AG10803 (cell line): ENCODE measurements around the gene ATP6V1C2.

ENCODE experiments used
- DNase-seq: peaks from one replicate; pipeline ENCODE4 v3.0.0; 2010; ENCODE audit warnings: low read depth
- H3K4me3 ChIP-seq: 2 replicates; pipeline ENCODE4 v1.5.1; 2011; ENCODE audit warnings: mild to moderate bottlenecking, low read length, control low read depth
- TF ChIP-seq, protein P1 (sequence below): conservative IDR thresholded peaks from 2 replicates; pipeline ENCODE4 v1.5.1; 2011; ENCODE audit warnings: mild to moderate bottlenecking, low read length, control low read depth, inconsistent platforms

ATP6V1C2 gene

DNA sequence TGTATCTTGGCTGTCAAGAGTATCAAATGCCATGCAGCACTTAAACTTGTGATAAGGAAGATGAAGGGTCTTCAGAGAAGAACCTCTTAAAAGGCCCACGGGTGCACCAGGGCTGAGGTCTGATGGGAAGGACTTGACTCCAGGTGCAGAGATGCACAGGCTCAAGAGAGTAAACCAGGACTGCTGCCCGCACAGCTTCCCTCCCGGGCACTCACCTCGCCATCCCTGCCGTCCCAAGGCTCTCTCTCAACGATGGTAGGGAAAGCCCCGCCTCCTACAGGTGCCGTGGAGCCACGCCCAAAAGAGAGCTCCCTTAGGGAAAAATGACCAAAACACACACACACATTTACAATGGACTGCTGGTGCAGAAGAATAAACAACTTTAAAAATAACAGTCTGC, 63.3 kb downstream of the ATP6V1C2 start:
- TF ChIP-seq, protein P1, sequence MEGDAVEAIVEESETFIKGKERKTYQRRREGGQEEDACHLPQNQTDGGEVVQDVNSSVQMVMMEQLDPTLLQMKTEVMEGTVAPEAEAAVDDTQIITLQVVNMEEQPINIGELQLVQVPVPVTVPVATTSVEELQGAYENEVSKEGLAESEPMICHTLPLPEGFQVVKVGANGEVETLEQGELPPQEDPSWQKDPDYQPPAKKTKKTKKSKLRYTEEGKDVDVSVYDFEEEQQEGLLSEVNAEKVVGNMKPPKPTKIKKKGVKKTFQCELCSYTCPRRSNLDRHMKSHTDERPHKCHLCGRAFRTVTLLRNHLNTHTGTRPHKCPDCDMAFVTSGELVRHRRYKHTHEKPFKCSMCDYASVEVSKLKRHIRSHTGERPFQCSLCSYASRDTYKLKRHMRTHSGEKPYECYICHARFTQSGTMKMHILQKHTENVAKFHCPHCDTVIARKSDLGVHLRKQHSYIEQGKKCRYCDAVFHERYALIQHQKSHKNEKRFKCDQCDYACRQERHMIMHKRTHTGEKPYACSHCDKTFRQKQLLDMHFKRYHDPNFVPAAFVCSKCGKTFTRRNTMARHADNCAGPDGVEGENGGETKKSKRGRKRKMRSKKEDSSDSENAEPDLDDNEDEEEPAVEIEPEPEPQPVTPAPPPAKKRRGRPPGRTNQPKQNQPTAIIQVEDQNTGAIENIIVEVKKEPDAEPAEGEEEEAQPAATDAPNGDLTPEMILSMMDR, result no peak
- H3K4me3 ChIP-seq, result no peak overlapping the region
- no peak for DNase-seq

DNA sequence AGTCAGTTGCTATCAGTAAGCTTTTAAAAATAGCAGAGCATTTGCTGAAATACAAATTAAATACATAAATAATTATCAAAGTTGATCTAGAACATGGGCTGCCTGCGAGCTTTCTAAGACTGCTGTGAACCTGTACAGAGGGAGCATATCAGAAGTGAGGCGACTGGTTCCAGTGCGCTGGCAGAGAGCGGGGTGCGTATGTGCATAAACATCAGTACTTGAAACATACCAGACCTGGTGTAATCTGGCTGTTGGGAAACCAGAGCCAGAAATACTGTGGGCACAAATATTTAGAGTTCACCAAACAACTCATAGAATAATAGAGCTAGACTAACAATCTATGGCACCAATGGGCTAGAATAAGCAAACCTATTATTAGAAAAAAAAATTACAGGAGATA, 63.8 kb downstream of the ATP6V1C2 start:
- H3K4me3 ChIP-seq, result no peak overlapping the region
- TF ChIP-seq, protein P1, result no peak
- no peak for DNase-seq

DNA sequence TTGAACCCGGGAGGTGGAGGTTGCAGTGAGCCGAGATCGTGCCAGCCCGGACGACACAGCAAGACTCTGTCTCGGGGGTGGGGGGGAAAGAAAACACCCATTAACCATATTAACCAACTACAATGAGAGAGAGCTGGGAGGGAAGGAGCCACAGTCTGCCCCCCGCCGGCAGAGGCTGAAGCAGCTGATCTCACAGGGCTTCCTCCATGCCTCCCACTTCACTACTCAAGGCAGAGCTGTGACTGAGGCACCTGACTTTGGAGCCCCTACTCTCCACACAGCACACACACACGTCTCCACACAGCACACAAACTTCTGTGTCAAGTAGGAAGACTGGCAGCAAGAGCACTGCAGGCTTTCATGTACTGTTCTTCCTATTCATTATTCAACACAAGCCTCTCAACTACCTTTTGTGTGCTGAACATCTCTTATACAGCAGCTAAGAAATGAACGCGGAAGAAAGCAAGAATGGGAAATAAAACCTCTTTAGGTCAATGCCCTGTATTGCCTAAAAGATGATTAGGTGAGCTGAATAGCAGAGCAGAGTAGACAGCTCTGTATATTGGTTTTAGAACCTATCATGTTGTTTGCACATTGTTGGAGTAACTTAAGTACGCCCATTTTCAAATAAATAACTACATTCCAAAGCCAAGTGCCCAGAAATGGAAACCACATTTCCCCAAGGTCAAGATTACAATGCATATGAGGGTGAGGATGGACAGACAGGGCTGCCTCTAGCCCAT, 65.0 kb downstream of the ATP6V1C2 start:
- H3K4me3 ChIP-seq, result no peak overlapping the region
- no peak for DNase-seq
- TF ChIP-seq, protein P1, result no peak

DNA sequence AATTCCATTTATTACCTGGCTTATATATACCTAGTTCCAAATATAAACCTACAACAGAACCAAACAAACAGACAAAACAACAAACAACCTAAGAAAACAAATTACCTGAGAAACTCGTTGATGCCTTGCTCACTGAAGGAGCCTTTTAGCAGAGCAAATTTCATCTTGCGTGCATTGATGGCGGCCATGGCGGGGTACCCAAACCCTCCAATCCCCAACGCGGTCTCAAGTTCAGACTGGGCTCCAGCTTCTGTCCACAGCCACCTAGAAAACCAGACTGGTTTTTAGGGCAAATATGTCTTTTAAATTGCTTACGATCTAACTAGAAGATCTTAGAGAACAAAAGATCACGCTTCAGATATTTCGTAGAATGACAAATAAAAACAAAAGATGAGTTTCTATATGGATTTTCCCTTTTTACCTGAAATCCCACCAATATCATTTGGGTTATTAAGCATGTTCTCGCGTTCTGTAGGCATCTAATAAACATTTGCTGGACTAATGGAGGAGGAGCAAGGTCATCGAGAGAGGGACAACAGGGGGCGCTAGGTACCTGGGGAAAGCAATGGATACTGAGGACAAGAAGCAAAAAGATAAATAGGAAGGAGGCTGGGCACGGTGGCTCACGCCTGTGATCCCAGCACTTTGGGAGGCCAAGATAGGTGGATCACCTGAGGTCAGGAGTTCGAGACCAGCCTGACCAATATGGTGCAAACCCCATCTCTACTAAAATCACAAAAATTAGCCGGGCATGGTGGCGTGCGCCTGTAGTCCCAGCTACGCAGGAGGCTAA, 65.9 kb downstream of the ATP6V1C2 start:
- TF ChIP-seq, protein P1, result no peak; the same call in 1 of the 2 replicates
- DNase-seq, result no peak
- H3K4me3 ChIP-seq, result no peak overlapping the region

DNA sequence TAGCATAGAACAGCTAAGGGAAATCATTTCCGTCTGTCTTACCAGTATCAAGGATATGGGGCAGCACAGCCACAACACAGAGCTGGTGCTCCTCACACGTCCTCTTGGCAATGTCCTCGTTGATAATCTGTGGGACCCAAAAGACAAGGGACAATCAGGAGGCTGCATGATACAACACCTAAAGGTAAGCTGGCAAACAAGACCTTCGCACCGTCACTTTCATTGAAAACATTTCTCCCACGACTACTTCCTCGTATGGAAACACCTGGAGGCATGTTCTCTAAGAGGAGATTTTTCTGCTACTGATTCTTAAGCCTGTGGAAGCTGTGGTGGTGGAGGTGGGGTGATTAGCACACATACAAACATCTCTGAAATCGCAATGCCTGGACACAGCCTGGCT, 67.4 kb downstream of the ATP6V1C2 start:
- TF ChIP-seq, protein P1, result no peak

DNA sequence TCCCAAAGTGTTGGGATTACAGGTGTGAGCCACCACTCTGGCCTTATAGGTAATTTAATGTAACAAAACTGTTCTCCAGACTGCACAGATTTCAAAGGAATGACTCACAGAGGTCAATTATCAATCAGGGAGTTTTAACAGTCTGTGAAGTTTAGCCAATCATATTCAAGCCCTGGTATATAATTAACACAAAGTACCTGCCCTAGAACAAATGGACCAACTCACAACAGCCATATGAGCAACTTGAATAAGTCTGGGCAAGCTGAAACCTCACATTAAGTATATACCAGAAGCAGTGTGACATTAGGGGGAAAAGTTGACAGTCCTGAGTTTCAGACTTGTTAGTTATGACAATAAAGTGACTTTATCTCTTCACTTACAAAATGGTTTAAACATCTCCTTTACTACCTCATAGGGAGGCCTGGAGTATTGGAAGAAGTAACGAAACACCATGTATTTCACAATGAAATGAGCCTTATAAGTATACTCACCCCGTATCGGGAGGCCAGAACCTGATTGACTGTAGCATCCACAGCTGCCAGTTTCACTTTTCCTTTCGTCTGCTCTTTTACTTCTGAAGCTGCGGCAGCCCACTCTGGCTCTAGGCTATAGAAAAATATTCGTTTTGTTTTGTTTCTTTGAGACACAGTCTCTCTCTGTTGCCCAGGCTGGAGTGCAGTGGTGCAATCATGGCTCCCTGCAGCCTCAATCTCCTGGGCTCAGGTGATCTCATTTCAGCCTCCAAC, 69.0 kb downstream of the ATP6V1C2 start:
- DNase-seq, result no peak
- TF ChIP-seq, protein P1, result no peak
- H3K4me3 ChIP-seq, result no peak overlapping the region

More for the DNA sequence above, 67.4 kb downstream of the ATP6V1C2 start:
- no peak overlapping the region for H3K4me3 ChIP-seq
- DNase-seq, result no peak
